IPS-NIHi11 (cell line): ENCODE measurements around the gene THYN1.
"Not testable (repeated sequence)": the region's sequence is repeated elsewhere in the genome, so short reads cannot be mapped to it uniquely, and the experiment has no call there.

ENCODE experiments used
- DNase-seq: peaks from one replicate; pipeline ENCODE4 v3.0.0; 2012; ENCODE audit warnings: mixed read lengths, low spot score

The THYN1 gene

GRCh38 chr11:134275188-134275533, 22.0 kb upstream of the THYN1 start:
- DNase-seq = no peak

DNA sequence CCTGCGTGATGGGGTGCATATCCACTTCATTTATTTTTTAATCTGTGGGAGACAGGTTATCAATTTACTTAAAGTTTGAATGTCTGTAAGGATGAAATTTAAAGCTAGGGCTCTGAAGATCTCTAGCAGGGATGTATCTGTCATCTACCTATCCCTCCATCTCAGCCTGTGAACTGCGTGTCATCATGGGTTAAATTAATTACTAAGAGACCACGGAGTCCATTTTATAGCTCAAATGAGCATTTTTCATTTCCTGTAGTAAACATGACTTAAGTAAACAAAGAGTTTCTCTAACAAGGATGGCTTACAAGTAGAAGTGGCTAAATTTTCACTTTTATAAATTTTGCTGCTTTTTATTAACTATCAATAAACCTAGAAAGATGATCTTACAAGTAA, 20.2 kb upstream of the THYN1 start:
- no peak for DNase-seq

- peak; percentile 52 for DNase-seq
These were observed 19.5 kb upstream of the THYN1 start for GRCh38 chr11:134272381-134273316.

GRCh38 chr11:134271978-134272377, 18.8 kb upstream of the THYN1 start:
- DNase-seq = no peak

GRCh38 chr11:134270250-134270714, 17.1 kb upstream of the THYN1 start:
- DNase-seq = peak; percentile 49

GRCh38 chr11:134267966-134268365, 14.8 kb upstream of the THYN1 start:
- no peak for DNase-seq

GRCh38 chr11:134267461-134267860, 14.3 kb upstream of the THYN1 start:
- no peak for DNase-seq

DNA sequence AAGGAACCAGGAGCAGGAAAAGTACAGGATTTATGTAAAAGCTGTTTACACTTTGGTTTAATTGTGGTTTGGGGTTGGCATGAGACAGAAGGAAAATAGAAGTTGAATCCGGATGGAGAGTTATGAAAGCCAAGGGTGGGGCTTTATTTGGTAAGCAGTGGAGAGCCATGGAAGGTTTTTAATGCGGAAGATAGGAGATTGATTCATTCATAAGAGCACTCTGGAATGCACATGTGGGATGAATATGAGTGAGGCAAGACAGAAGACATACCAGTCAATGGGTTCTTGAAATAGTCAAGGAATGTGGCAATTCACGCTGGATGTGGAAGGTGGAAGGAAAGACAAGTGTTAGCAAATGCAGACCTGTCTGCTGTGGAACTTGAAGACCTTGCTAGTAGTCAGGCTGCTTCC, 13.7 kb upstream of the THYN1 start:
- DNase-seq = no peak

GRCh38 chr11:134266440-134266839, 13.3 kb upstream of the THYN1 start:
- no peak for DNase-seq

- no peak for DNase-seq
These were observed 12.0 kb upstream of the THYN1 start for GRCh38 chr11:134264966-134265764.

GRCh38 chr11:134261626-134262488, 8.7 kb upstream of the THYN1 start:
- peak; percentile 71 for DNase-seq

- no peak for DNase-seq
These were observed 7.8 kb upstream of the THYN1 start for GRCh38 chr11:134260983-134261382.

- no peak for DNase-seq
These were observed 7.4 kb upstream of the THYN1 start for GRCh38 chr11:134260503-134260902.

GRCh38 chr11:134258577-134258976, 5.4 kb upstream of the THYN1 start:
- DNase-seq = no peak

- DNase-seq = no peak
These were observed 3.9 kb upstream of the THYN1 start for GRCh38 chr11:134257101-134257500.

DNA sequence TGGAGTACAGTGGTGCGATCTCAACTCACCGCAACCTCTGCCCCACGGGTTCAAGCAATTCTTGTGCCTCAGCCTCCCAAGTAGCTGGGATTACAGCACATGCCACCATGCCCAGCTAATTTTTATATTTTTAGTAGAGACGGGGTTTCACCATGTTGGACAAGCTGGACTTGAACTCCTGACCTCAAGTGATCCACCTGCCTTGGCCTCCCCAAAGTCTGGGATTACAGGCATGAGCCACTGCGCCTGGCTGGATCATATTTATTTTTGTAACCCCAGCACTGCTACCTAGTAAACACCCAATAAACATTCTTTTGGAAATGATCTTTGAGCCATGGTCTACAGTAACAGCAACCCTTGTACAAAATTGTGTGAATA, 2.0 kb upstream of the THYN1 start:
- not testable (repeated sequence) for DNase-seq

- DNase-seq = no peak
These were observed 1.5 kb upstream of the THYN1 start for GRCh38 chr11:134254433-134255183.

GRCh38 chr11:134252346-134253187, 585 bp downstream of the THYN1 start:
- peak; percentile 47 for DNase-seq

- DNase-seq = no peak
These were observed 2.5 kb downstream of the THYN1 start for GRCh38 chr11:134250675-134251074.

DNA sequence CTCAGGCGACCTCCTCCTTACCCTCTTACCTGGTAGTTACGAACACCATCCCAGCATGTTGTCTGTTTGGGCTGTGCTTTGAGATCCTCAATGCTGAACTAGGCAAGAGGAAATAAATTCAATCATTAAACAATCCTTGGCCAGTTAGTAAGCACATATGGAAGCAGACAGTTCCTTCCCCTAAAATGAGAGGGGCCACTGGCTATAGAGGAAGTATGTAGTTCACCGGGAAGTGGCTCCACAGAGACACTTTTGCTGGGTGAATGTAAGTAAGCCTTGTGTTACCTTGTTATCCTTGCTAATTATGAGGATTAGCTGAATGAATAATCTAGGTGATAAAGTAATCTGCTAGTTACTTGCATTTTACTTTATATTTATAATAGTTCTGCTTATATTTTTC, 2.9 kb downstream of the THYN1 start:
- no peak for DNase-seq
